GM23338 (cell line): ENCODE results near the gene MAVS. TPM values are rescaled to one million over a fixed set of nuclear protein-coding genes. Genes with fewer than 3 reads are reported as not detected.

Experiments used
- ATAC-seq: fragments of 200-7000 bp; cut with Tn5 transposase; 3 replicates; pipeline ENCODE4 v1.9.1; 2020
- DNase-seq: peaks from one replicate; pipeline ENCODE4 v3.0.0-alpha.2; 2015; ENCODE audit warnings: low spot score
- H2AFZ ChIP-seq: fragments of 200-600 bp; sonication (generic); 2 replicates; pipeline ENCODE4 v1.8.0; 2016; ENCODE audit warnings: antibody characterized with exemption, mild to moderate bottlenecking, moderate library complexity
- H3F3A ChIP-seq: fragments of 200-600 bp; sonication (generic); replicated peaks from 2 replicates; pipeline ENCODE4 v1.8.0; 2017; ENCODE audit warnings: antibody characterized with exemption, mixed run types, low read depth
- H3K27ac ChIP-seq: fragments of 200-600 bp; sonication (generic); 2 replicates; pipeline ENCODE4 v1.6.1; 2016; ENCODE audit warnings: low read depth
- H3K27me3 ChIP-seq: fragments of 200-600 bp; sonication (generic); 2 replicates; pipeline ENCODE4 v1.8.0; 2016; ENCODE audit warnings: mild to moderate bottlenecking, mixed run types, moderate library complexity; ENCODE audit not compliant: insufficient read depth
- H3K36me3 ChIP-seq: fragments of 200-600 bp; sonication (generic); 2 replicates; pipeline ENCODE4 v1.8.0; 2016; ENCODE audit warnings: mild to moderate bottlenecking; ENCODE audit not compliant: insufficient read depth
- H3K4me1 ChIP-seq: fragments of 200-600 bp; sonication (generic); 2 replicates; pipeline ENCODE4 v1.8.0; 2016; ENCODE audit warnings: mild to moderate bottlenecking, moderate library complexity; ENCODE audit not compliant: insufficient read depth
- H3K4me2 ChIP-seq: fragments of 200-600 bp; sonication (generic); 2 replicates; pipeline ENCODE4 v1.7.1; 2017; ENCODE audit warnings: mixed run types
- H3K4me3 ChIP-seq: fragments of 200-600 bp; sonication (generic); 2 replicates; pipeline ENCODE4 v1.6.1; 2016; ENCODE audit warnings: mixed run types
- H3K79me2 ChIP-seq: fragments of 200-600 bp; sonication (generic); replicated peaks from 2 replicates; pipeline ENCODE4 v1.8.0; 2017; ENCODE audit warnings: mild to moderate bottlenecking; ENCODE audit not compliant: insufficient read depth
- H3K9me2 ChIP-seq: fragments of 200-600 bp; sonication (generic); 2 replicates; pipeline ENCODE4 v1.8.0; 2017; ENCODE audit not compliant: insufficient read depth
- H4K20me1 ChIP-seq: fragments of 200-600 bp; sonication (generic); replicated peaks from 2 replicates; pipeline ENCODE4 v1.8.0; 2017; ENCODE audit warnings: mild to moderate bottlenecking; ENCODE audit not compliant: insufficient read depth
- H3K27ac Mint-ChIP-seq: 2 replicates; pipeline ENCODE4 v1.8.0; 2020; ENCODE audit warnings: inconsistent platforms, mild to moderate bottlenecking, moderate library complexity, mixed read lengths
- H3K27me3 Mint-ChIP-seq: 3 replicates; pipeline ENCODE4 v1.8.0; 2022; ENCODE audit warnings: low read depth, mild to moderate bottlenecking, moderate library complexity, mixed read lengths, inconsistent platforms; ENCODE audit not compliant: insufficient read depth, poor library complexity
- H3K36me3 Mint-ChIP-seq: 3 replicates; pipeline ENCODE4 v1.8.0; 2021; ENCODE audit warnings: low read depth, mild to moderate bottlenecking, inconsistent platforms, moderate library complexity, mixed read lengths
- H3K4me1 Mint-ChIP-seq: 3 replicates; pipeline ENCODE4 v1.8.0; 2020; ENCODE audit warnings: mild to moderate bottlenecking, inconsistent platforms, mixed read lengths
- H3K4me3 Mint-ChIP-seq: 3 replicates; pipeline ENCODE4 v1.8.0; 2021; ENCODE audit warnings: moderate library complexity, mild to moderate bottlenecking, inconsistent platforms, mixed read lengths
- H3K9me3 Mint-ChIP-seq: 3 replicates; pipeline ENCODE4 v1.8.0; 2020; ENCODE audit warnings: moderate library complexity, mild to moderate bottlenecking, inconsistent platforms, mixed read lengths
- CREB1 ChIP-seq: fragments of 250-450 bp; sonication (Bioruptor Pico); IDR thresholded peaks from 2 replicates; pipeline ENCODE4 v1.5.0; 2020; ENCODE audit warnings: low read depth, mild to moderate bottlenecking, moderate library complexity
- CTCF ChIP-seq, 2 experiments: fragments of 200-600 bp in 1 of 2; sonication (generic) in 1 of 2; conservative IDR thresholded peaks; 2 replicates each; pipeline versions ENCODE4 v1.5.1 to v1.6.1; 2016 to 2017; ENCODE audit warnings: antibody characterized with exemption in 2 of 2, low read depth in 2 of 2, mild to moderate bottlenecking in 2 of 2, moderate library complexity in 1 of 2
- ETS1 ChIP-seq: IDR thresholded peaks from 2 replicates; pipeline ENCODE4 v1.6.1; 2016; ENCODE audit warnings: antibody characterized with exemption
- EZH2 ChIP-seq: fragments of 200-600 bp; sonication (generic); IDR thresholded peaks from one replicate; pipeline ENCODE4 v1.8.0; 2017; ENCODE audit warnings: antibody characterized with exemption, mild to moderate bottlenecking, low read depth; ENCODE audit not compliant: unreplicated experiment
- EZH2phosphoT487 ChIP-seq: fragments of 200-600 bp; sonication (generic); IDR thresholded peaks from one replicate; pipeline ENCODE4 v1.8.1; 2018; ENCODE audit warnings: antibody characterized with exemption; ENCODE audit not compliant: unreplicated experiment
- JUNB ChIP-seq: IDR thresholded peaks from one replicate; pipeline ENCODE4 v1.6.1; 2016; ENCODE audit warnings: antibody characterized with exemption; ENCODE audit not compliant: unreplicated experiment
- NANOG ChIP-seq: IDR thresholded peaks from 2 replicates; pipeline ENCODE4 v1.6.1; 2016; ENCODE audit warnings: antibody characterized with exemption, borderline replicate concordance
- POLR2AphosphoS5 ChIP-seq: IDR thresholded peaks from 2 replicates; pipeline ENCODE4 v1.6.1; 2016; ENCODE audit warnings: antibody characterized with exemption, low read depth
- REST ChIP-seq: IDR thresholded peaks from one replicate; pipeline ENCODE4 v1.6.1; 2018; ENCODE audit warnings: antibody characterized with exemption; ENCODE audit not compliant: unreplicated experiment
- STAT1 ChIP-seq: IDR thresholded peaks from one replicate; pipeline ENCODE4 v1.6.1; 2016; ENCODE audit warnings: antibody characterized with exemption; ENCODE audit not compliant: unreplicated experiment
- ZNF114 ChIP-seq: fragments of 250-450 bp; sonication (Bioruptor Pico); IDR thresholded peaks from 2 replicates; pipeline ENCODE4 v1.5.0; 2020; ENCODE audit warnings: mild to moderate bottlenecking, moderate library complexity
- ZNF331 ChIP-seq: fragments of 250-450 bp; sonication (Bioruptor Pico); IDR thresholded peaks from 2 replicates; pipeline ENCODE4 v1.5.0; 2020; ENCODE audit warnings: low read depth, mild to moderate bottlenecking, moderate library complexity
- ZNF462 ChIP-seq: fragments of 250-450 bp; sonication (Bioruptor Pico); IDR thresholded peaks from 2 replicates; pipeline ENCODE4 v1.5.0; 2020; ENCODE audit warnings: mild to moderate bottlenecking, moderate library complexity
- polyA plus RNA-seq: library from polyadenylated mRNA; unstranded; fragments of >200 nt; fragmentation: Nextera tagmentation; extraction: Ambion mirVana; gene quantifications from 2 replicates; pipeline ENCODE4 v1.2.1, GENCODE V29; 2016
- total RNA-seq: library from RNA; depleted of rRNA; stranded (reverse); fragments of >200 nt; shearing (Covaris generic); gene quantifications from 2 replicates; pipeline ENCODE4 v1.2.3, GENCODE V29; 2014

Gene MAVS
- total and polyA plus RNA-seq, 2 experiments from 2014 or later, result 5.2 to 21.8 TPM

GRCh38 chr20:3804254-3804751 is 42.3 kb upstream of the MAVS start (continued):
- TF ChIP-seq EZH2phosphoT487, result no peak
- no peak for TF ChIP-seq POLR2AphosphoS5

GRCh38 chr20:3804781-3805180 is 41.9 kb upstream of the MAVS start:
- Histone ChIP-seq H3F3A (peaks cover 9% of the 10 kb centered on the region), H2AFZ (no peak overlapping the region), H3K9me2 (no peaks in the 10 kb centered on the region), H4K20me1 (no peaks in the 10 kb centered on the region; the same call in 1 of the 2 replicates), H3K27me3 (no peaks in the 10 kb centered on the region), H3K4me1 (peaks cover 28% of the 10 kb centered on the region), H3K4me2 (no peak overlapping the region), H3K27ac (no peak overlapping the region), H3K79me2 (no peaks in the 10 kb centered on the region), H3K36me3 (no peaks in the 10 kb centered on the region), H3K4me3 (no peak overlapping the region)
- Mint-ChIP-seq H3K4me3 (no peak overlapping the region), H3K36me3 (peaks cover 53% of the 10 kb centered on the region), H3K27ac (no peak overlapping the region), H3K9me3 (no peaks in the 10 kb centered on the region; the same call in 2 of the 3 replicates), H3K27me3 (peaks cover 20% of the 10 kb centered on the region), H3K4me1 (peaks cover 39% of the 10 kb centered on the region)
- DNase-seq (no peak), ATAC-seq (no peak)
- TF ChIP-seq NANOG (no peak), STAT1 (no peak), CTCF (conservative IDR thresholded peaks at IDR 0.05; ENCODE audit: low read depth in 2 of 2) (no peak), ZNF462 (CRISPR knock-in tag) (no peak), POLR2AphosphoS5 (no peak), CREB1 (CRISPR knock-in tag) (no peak), EZH2 (no peak), ZNF331 (no peak), EZH2phosphoT487 (no peak), JUNB (no peak), REST (no peak), ETS1 (no peak), ZNF114 (CRISPR knock-in tag) (no peak)
